GM21526 (cell line): Measurements from ENCODE around the gene RPL13.
A peak's percentile ranks its signal among the peaks of the same experiment; 100 is the strongest.

ENCODE experiments used
- ATAC-seq: cut with Tn5 transposase; IDR thresholded peaks from one replicate; pipeline ENCODE4 v1.9.1; 2021; ENCODE audit warnings: moderate library complexity; ENCODE audit not compliant: unreplicated experiment, low FRiP score

Gene RPL13

DNA sequence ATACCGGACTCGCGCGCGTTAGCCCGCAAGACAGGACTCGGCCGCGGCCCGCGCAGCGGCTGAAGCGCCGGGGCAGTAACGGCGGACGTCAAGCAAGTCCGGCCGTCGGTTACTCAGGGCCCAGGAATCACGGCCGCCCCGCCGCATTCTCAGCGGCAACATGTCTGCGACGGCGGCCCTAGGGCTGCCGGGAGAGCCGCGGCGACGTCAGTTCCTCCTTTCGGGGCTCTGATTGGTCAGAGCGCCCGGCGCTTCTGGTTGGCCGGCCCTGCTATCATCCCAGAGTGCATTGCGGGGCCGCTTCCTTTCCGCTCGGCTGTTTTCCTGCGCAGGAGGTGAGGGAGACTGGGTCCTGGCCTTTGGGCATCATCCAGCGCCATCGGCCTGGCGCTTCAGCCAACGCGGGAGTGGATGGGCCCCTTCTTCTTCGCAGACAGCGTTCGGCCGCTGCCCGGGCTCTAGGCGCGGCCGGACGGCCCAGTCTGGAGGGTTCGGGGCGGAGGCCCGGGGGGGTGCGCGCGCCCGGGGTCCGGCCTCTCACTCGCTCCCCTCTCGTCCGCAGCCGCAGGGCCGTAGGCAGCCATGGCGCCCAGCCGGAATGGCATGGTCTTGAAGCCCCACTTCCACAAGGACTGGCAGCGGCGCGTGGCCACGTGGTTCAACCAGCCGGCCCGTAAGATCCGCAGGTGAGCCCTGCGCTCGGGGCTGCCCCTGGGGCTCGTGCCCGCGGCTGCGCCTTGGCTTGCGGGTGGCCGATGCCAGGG, at the start of gene RPL13:
RPL13 (plus strand) TSS at position 305 of the 764 bp plus-strand sequence; CDS start at position 583, 278 bp downstream.
- ATAC-seq, result peak; percentile 68

- ATAC-seq, result no peak
Measured at GRCh38 chr16:89511374-89511773, 49.1 kb upstream of the RPL13 start.

- ATAC-seq, result no peak
Measured at GRCh38 chr16:89512453-89512852, 48.0 kb upstream of the RPL13 start.

DNA sequence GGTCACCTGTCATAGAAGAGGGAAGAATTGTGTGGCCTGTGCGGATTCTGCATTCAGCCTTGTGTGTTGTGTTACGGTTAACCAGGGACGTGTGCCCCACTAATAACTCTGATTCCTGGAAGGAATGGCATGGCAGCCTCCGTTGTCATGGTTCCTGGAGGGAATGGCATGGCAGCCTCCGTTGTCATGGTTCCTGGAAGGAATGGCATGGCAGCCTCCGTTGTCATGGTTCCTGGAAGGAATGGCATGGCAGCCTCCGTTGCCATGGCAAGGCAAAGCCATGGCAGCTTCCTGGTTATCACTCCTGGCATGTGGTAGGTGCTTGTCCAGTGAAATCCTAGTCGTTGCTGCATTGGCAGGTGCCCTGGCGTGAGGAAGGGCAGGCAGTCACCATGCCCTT, 43.4 kb upstream of the RPL13 start:
- no peak for ATAC-seq

DNA sequence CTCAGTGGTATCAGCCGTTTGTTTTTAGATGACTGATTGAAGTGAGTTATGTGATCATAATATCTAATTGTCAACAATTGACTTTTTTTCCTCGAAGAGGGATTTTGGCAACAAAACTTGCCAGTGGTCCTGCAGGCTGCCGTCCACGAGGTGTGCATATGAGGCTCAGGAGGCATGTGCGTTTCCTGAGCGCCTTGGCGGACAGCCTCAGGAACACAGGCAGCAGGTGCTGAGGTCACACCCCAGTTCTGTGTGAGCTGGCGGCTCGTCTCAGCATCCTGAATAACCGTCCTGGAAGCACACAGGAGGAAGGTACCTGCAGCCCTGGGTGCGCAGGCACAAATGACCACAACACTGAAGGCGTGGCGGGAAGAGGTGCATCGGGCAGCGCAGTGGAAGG, 40.6 kb upstream of the RPL13 start:
- no peak for ATAC-seq

DNA sequence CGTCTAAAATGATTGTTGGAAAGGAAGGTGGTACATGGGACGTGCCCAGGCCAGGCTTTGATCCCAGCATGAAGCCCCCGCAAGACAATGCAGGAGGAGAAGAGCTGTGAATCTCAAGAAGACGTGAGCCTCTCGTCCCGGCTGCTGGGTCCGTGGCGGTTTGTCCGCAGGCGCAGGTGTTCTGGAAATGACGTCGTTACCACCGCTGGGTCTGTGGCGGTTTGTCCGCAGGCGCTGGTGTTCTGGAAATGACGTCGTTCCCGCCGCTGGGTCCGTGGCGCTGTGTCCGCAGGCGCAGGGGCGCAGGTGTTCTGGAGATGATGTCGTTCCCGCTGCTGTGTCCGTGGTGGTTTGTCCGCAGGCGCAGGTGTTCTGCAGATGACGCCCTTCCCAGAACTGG, 38.2 kb upstream of the RPL13 start:
- ATAC-seq, result no peak

DNA sequence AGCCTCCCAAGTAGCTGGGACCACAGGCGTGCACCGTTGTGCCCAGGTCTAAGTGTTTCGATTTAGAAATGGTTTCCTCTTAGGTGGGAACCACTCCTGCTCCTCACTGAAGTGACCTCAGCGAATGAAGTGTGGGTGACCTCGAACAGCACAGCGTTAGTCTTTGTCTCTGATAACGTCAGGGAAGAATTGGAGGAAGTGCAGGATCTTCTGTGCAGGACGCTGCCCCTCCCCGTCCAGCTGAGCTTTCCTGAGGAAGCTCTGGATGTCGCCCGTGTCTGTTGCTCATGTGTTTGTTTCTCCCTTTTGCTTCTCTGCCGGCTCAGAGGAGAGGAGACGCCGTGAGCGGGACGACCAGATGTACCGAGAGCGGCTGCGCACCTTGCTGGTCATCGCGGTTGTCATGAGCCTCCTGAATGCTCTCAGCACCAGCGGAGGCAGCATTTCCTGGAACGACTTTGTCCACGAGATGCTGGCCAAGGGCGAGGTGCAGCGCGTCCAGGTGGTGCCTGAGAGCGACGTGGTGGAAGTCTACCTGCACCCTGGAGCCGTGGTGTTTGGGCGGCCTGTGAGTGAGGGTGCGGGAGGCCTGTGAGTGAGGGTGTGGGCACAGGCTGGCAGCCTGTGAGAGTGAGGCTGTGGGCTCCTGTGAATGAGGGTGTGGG, 36.7 kb upstream of the RPL13 start:
- ATAC-seq, result no peak

GRCh38 chr16:89525146-89525913, 35.2 kb upstream of the RPL13 start:
- ATAC-seq, result no peak

GRCh38 chr16:89529097-89529496, 31.4 kb upstream of the RPL13 start:
- ATAC-seq, result no peak

DNA sequence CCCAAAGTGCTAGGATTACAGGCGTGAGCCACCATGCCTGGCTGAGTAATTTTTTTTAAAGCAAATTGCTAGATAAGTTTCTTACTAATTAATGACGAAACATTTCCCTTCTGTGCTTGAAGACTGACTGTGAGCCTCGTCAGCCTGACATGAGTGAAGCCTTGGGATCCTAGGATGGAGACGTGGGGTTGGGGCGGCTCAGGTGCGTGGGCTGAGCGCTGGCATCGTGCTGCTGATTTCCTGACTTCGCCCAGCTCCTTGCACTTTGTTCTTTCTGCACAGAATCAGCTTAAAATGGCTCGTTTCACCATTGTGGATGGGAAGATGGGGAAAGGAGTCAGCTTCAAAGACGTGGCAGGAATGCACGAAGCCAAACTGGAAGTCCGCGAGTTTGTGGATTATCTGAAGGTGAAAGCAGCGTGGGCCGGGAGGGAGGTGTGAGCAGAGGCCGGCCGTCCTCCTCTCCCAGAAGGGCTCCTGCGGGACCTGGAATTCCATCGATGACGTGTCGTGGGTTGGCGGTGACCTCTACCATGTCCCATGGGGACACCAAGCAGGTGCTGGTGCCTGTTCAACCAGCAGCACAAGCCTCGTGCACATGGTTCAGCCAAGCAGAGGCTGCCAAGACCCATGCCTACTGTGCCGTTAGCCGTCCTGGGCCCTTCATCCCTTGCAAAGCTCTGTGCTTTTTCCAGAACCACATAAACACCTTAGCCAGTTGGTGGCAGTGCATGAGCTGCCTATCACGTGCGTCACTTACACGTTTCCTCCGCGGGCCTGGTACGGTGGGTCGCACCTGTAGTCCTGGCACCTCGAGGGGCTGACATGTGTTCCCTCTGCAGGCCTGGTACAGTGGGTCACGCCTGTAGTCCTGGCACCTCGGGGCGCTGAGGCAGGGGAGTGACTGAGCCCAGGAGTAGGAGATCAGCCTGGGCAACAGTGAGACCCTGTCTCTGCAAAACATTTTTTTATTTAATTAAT, 29.8 kb upstream of the RPL13 start:
- ATAC-seq, result no peak

DNA sequence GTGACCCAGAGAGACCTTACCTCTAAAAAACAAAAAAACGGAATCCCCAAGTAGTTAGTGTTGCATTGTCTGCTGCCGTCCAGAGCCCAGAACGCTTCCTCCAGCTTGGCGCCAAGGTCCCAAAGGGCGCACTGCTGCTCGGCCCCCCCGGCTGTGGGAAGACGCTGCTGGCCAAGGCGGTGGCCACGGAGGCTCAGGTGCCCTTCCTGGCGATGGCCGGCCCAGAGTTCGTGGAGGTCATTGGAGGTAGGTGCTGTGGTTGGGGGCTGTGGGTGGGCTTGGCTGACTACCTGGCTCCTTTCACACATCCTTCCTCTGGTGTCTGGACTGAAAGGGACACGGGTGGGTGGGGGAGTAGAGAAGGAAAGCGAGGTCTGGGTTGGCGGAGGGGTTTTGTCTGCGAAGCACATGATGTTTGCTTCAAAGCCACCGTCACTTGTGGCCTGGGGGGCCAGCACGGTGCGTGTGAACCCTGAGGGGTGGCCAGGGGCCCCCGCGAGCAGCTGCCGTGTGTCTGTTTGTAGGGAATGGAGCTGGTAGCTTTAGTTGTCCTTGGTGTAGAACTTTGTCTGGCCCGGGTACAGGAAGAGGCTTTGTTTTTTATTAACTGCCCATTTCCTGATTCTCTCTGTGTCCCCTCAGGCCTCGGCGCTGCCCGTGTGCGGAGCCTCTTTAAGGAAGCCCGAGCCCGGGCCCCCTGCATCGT, 28.5 kb upstream of the RPL13 start:
- ATAC-seq, result no peak

DNA sequence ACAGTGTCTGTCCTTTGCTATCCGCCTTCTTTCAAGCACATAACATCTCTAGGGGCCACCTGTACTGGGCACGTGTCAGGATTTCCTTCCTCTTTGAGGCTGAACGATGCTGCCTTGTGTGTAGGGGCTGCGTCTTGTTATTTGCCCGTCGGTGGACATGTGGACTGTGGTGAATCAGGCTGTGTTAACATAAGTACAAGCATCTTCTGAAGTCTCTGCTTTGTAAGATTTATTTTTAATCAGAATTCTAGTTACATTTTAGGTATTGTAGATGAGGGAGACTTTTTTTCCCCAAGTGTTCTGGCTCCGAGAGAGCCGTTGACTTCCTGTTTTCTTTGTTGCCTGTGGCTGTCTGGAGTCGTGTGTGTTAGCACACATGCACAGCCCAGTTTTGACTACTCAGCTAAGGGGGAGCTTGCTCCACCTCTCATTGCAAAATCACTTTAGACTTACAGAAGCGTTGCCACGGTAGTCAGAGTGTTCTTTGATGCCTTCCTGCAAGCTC, 26.2 kb upstream of the RPL13 start:
- no peak for ATAC-seq

DNA sequence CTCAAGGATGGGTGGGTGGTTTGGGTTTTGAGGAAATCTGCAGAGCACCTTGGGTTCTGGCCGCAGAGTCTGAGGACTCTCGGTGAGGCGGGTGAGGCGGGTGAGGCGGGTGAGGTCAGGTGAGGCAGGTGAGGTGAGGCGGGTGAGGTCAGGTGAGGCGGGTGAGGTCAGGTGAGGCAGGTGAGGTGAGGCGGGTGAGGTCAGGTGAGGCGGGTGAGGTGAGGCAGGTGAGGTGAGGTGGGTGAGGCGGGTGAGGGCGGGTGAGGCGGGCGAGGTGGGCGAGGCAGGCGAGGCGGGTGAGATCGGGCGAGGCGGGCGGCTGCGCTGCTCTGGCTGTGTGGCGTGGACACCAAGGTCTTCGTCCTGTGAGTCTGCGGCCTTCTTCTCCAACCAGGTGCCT, 24.1 kb upstream of the RPL13 start:
- no peak for ATAC-seq

DNA sequence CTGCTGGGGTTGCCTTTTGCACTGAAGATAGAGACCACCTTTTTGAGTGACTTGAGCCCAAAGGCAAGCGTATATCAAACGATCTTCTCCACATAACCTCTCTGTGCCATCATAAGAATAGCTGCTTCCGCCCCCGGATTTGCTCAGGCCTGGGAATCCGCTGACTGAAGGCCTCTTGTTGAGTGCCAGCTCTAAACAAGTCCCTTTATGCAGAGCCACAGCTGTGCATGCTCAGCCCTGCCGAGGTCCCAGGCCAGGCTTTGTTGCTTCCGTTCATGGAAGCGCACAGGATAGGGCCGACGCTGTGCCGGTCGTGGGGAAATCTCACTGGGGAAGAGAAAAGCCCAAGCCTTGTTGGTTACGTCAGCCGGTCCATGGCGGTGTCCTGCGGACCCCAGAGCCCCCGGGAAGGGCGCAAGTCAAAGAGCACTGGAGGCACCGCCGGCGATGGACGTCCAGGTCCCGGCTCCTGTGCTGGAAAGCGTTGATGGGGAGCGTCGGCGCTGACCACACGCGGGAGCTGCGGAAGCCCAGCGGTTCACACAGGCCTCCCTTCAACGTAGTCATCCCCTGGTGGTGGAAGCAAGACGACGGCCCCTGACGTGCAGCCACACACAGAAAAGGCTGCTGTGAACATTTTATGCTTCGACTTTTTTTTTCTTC, 23.5 kb upstream of the RPL13 start:
- no peak for ATAC-seq

GRCh38 chr16:89537549-89537925, 22.9 kb upstream of the RPL13 start:
- ATAC-seq, result no peak

- ATAC-seq, result no peak
Measured at GRCh38 chr16:89538286-89538685, 22.2 kb upstream of the RPL13 start.

DNA sequence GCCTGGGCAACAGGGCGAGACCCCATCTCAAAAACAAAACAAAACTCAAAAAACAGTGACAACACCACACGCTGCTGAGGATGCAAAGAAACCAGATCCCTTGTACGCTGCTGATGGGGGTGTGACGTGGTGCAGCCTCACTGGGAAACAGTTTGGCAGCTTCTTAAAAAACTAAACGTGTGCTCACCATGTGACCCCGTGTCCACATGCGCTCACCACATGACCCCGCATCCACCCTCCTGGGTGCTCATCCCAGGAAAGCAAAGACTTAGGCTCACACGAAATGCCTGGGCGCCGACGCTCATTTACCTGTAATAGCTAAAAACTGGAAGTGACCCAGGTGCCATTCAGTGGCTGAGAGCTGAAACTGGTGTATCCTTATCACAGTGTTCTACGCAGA, 19.9 kb upstream of the RPL13 start:
- no peak for ATAC-seq

GRCh38 chr16:89541792-89542191, 18.7 kb upstream of the RPL13 start:
- ATAC-seq, result no peak

GRCh38 chr16:89544113-89544512, 16.4 kb upstream of the RPL13 start:
- no peak for ATAC-seq
